KOPT-K1 (cell line): ENCODE results near the gene SYNJ1.
"Not testable (repeated sequence)": the region's sequence is repeated elsewhere in the genome, so short reads cannot be mapped to it uniquely, and the experiment has no call there.

Source experiments
- H3K27ac ChIP-seq: fragments of 200-600 bp; sonication (generic); 2 replicates; pipeline ENCODE4 v1.5.1; 2016; ENCODE audit warnings: antibody characterized with exemption, mild to moderate bottlenecking, low read depth, low read length; ENCODE audit not compliant: poor library complexity, severe bottlenecking
- H3K36me3 ChIP-seq: fragments of 200-600 bp; sonication (generic); 2 replicates; pipeline ENCODE4 v1.5.1; 2017; ENCODE audit warnings: antibody characterized with exemption, mild to moderate bottlenecking, low read length, moderate library complexity; ENCODE audit not compliant: insufficient read depth
- H3K9me3 ChIP-seq: fragments of 200-600 bp; sonication (generic); 2 replicates; pipeline ENCODE4 v1.5.1; 2017; ENCODE audit warnings: antibody characterized with exemption, low read length, mild to moderate bottlenecking; ENCODE audit not compliant: insufficient read depth, poor library complexity, severe bottlenecking

The SYNJ1 gene

GRCh38 chr21:32690085-32690484, 37.7 kb downstream of the SYNJ1 start:
- Histone ChIP-seq H3K36me3 (peaks cover 52% of the 10 kb centered on the region), H3K27ac (no peak overlapping the region), H3K9me3 (no peaks in the 10 kb centered on the region)

GRCh38 chr21:32687643-32688345, 40.0 kb downstream of the SYNJ1 start:
- Histone ChIP-seq H3K36me3 (peaks cover 42% of the 10 kb centered on the region), H3K27ac (no peak overlapping the region), H3K9me3 (no peaks in the 10 kb centered on the region)

GRCh38 chr21:32682696-32683474, 44.9 kb downstream of the SYNJ1 start:
- H3K27ac ChIP-seq = no peak overlapping the region
- H3K9me3 ChIP-seq = no peaks in the 10 kb centered on the region
- peaks cover 31% of the 10 kb centered on the region for H3K36me3 ChIP-seq

GRCh38 chr21:32674731-32675130, 53.1 kb downstream of the SYNJ1 start:
- H3K36me3 ChIP-seq = peaks cover 50% of the 10 kb centered on the region
- no peaks in the 10 kb centered on the region for H3K9me3 ChIP-seq
- no peak overlapping the region for H3K27ac ChIP-seq

- Histone ChIP-seq H3K9me3 (no peaks in the 10 kb centered on the region), H3K36me3 (peaks cover 50% of the 10 kb centered on the region), H3K27ac (no peak overlapping the region)
Observed at GRCh38 chr21:32674038-32674437, 53.8 kb downstream of the SYNJ1 start.

GRCh38 chr21:32666258-32666657, 61.6 kb downstream of the SYNJ1 start:
- Histone ChIP-seq H3K9me3 (peaks cover 33% of the 10 kb centered on the region), H3K27ac (no peak overlapping the region), H3K36me3 (peaks cover 56% of the 10 kb centered on the region)

- Histone ChIP-seq H3K9me3 (peaks cover 44% of the 10 kb centered on the region), H3K36me3 (peaks cover 77% of the 10 kb centered on the region)
- not testable (repeated sequence) for H3K27ac ChIP-seq
Observed at GRCh38 chr21:32664095-32664494, 63.7 kb downstream of the SYNJ1 start.

- not testable (repeated sequence) for H3K27ac ChIP-seq
- peaks cover 95% of the 10 kb centered on the region for H3K36me3 ChIP-seq
- H3K9me3 ChIP-seq = peaks cover 58% of the 10 kb centered on the region
Observed at GRCh38 chr21:32661981-32662380, 65.8 kb downstream of the SYNJ1 start.

GRCh38 chr21:32661026-32661782, 66.6 kb downstream of the SYNJ1 start:
- Histone ChIP-seq H3K9me3 (peaks cover 55% of the 10 kb centered on the region), H3K36me3 (peaks cover 96% of the 10 kb centered on the region)
- not testable (repeated sequence) for H3K27ac ChIP-seq

GRCh38 chr21:32658524-32658923, 69.3 kb downstream of the SYNJ1 start:
- peaks cover 83% of the 10 kb centered on the region for H3K36me3 ChIP-seq

GRCh38 chr21:32653326-32653901, 74.4 kb downstream of the SYNJ1 start:
- Histone ChIP-seq H3K36me3 (peaks cover 62% of the 10 kb centered on the region), H3K27ac (no peak overlapping the region), H3K9me3 (peaks cover 8% of the 10 kb centered on the region)

More at GRCh38 chr21:32658524-32658923, 69.3 kb downstream of the SYNJ1 start:
- H3K9me3 ChIP-seq = peaks cover 28% of the 10 kb centered on the region
- H3K27ac ChIP-seq = no peak overlapping the region

GRCh38 chr21:32648165-32648564, 79.6 kb downstream of the SYNJ1 start:
- H3K36me3 ChIP-seq = peaks cover 76% of the 10 kb centered on the region
- H3K9me3 ChIP-seq = no peaks in the 10 kb centered on the region
- no peak overlapping the region for H3K27ac ChIP-seq

GRCh38 chr21:32645261-32646182, 82.3 kb downstream of the SYNJ1 start:
- Histone ChIP-seq H3K9me3 (no peaks in the 10 kb centered on the region), H3K27ac (no peak overlapping the region), H3K36me3 (peaks cover 90% of the 10 kb centered on the region)
